Mesodermal cell (in vitro differentiated cells): ENCODE data around the gene PER1.

Experiments
- H3K27ac ChIP-seq: 2 replicates; pipeline ENCODE4 v1.7.0; 2013; ENCODE audit warnings: mild to moderate bottlenecking, low read depth, low read length, moderate library complexity; ENCODE audit not compliant: severe bottlenecking
- H3K36me3 ChIP-seq: 2 replicates; pipeline ENCODE4 v1.7.1; 2013; ENCODE audit warnings: mild to moderate bottlenecking, low read length, moderate library complexity; ENCODE audit not compliant: control insufficient read depth, insufficient read depth
- H3K4me1 ChIP-seq: one replicate; pipeline ENCODE4 v1.7.1; 2013; ENCODE audit warnings: mild to moderate bottlenecking, low read length; ENCODE audit not compliant: insufficient read depth, control insufficient read depth, poor library complexity, severe bottlenecking
- H3K4me3 ChIP-seq: 2 replicates; pipeline ENCODE4 v1.7.0; 2013; ENCODE audit warnings: low read length, control low read depth, mild to moderate bottlenecking; ENCODE audit not compliant: insufficient read depth, poor library complexity, severe bottlenecking; ENCODE audit errors: extremely low read depth
- H3K9me3 ChIP-seq: 2 replicates; pipeline ENCODE4 v1.7.1; 2013; ENCODE audit warnings: mild to moderate bottlenecking, low read length, moderate library complexity; ENCODE audit not compliant: control insufficient read depth
- WGBS, 2 experiments: methylation state at CpG; one replicate each; pipeline ENCODE4 v1.1.5; 2013; ENCODE audit warnings: missing lambda C conversion rate in 2 of 2; ENCODE audit not compliant: insufficient coverage in 2 of 2; 5-methylcytosine and 5-hydroxymethylcytosine counted together

PER1 gene

GRCh38 chr17:8121681-8122421 lies 30.4 kb downstream of the PER1 start:
- H3K9me3 ChIP-seq: no peaks in the 10 kb centered on the region
- peak overlapping the region; percentile 66 for H3K4me3 ChIP-seq
- 0 to 1% methylated on average over 49 to 52 of the region's 76 CpGs for WGBS, 2 experiments
- H3K36me3 ChIP-seq: no peaks in the 10 kb centered on the region
- peaks cover 22% of the 10 kb centered on the region for H3K4me1 ChIP-seq
- no peak overlapping the region for H3K27ac ChIP-seq

GRCh38 chr17:8121407-8121680 lies 30.9 kb downstream of the PER1 start:
- no peak overlapping the region for H3K27ac ChIP-seq
- WGBS, 2 experiments: 2% methylated on average over 11 of the region's 25 CpGs; no CpG with 5 or more reads in 1 of the 2 experiments
- peak overlapping the region; percentile 66 for H3K4me3 ChIP-seq
- peaks cover 22% of the 10 kb centered on the region for H3K4me1 ChIP-seq
- H3K36me3 ChIP-seq: no peaks in the 10 kb centered on the region
- H3K9me3 ChIP-seq: no peaks in the 10 kb centered on the region

- H3K27ac ChIP-seq: no peak overlapping the region
- peak overlapping the region; percentile 66 for H3K4me3 ChIP-seq
- 0% methylated on average over 27 of the region's 40 CpGs for whole genome bisulfite sequencing, 2 experiments
- H3K36me3 ChIP-seq: no peaks in the 10 kb centered on the region
- H3K9me3 ChIP-seq: no peaks in the 10 kb centered on the region
- peaks cover 22% of the 10 kb centered on the region for H3K4me1 ChIP-seq
Measured at GRCh38 chr17:8120520-8121406, 31.4 kb downstream of the PER1 start.

- Histone ChIP-seq H3K4me3 (peak overlapping the region; percentile 66), H3K4me1 (peaks cover 20% of the 10 kb centered on the region), H3K27ac (no peak overlapping the region), H3K36me3 (no peaks in the 10 kb centered on the region), H3K9me3 (no peaks in the 10 kb centered on the region)
- 1% methylated on average over 14 to 17 of the region's 28 CpGs for WGBS, 2 experiments
Measured at GRCh38 chr17:8119581-8120519, 32.4 kb downstream of the PER1 start.

- WGBS, 2 experiments: 0% methylated on average over 27 to 30 of the region's 38 CpGs
- Histone ChIP-seq H3K36me3 (no peaks in the 10 kb centered on the region), H3K4me3 (peak overlapping the region; percentile 51), H3K9me3 (no peaks in the 10 kb centered on the region), H3K27ac (peak overlapping the region; percentile 23), H3K4me1 (peaks cover 11% of the 10 kb centered on the region)
Measured at GRCh38 chr17:8118769-8119580, 33.2 kb downstream of the PER1 start.

GRCh38 chr17:8117980-8118768 lies 34.0 kb downstream of the PER1 start, which contains the start of gene ALOXE3:
TSS of gene ALOXE3 (minus strand) at chr17:8118514. CDS start at chr17:8117990, 524 bp downstream.
- Histone ChIP-seq H3K9me3 (no peaks in the 10 kb centered on the region), H3K4me1 (peaks cover 3% of the 10 kb centered on the region), H3K36me3 (no peaks in the 10 kb centered on the region), H3K27ac (peak within 1 kb of the TSS; percentile 23), H3K4me3 (peak within 1 kb of the TSS; percentile 51)
- 1 to 3% methylated on average over 28 to 30 of the region's 33 CpGs for WGBS, 2 experiments

GRCh38 chr17:8117367-8117979 lies 34.7 kb downstream of the PER1 start:
- WGBS, 2 experiments: 5 to 7% methylated on average over 14 to 15 of the region's 18 CpGs
- Histone ChIP-seq H3K4me3 (peak overlapping the region; percentile 51), H3K4me1 (peaks cover 3% of the 10 kb centered on the region), H3K9me3 (no peaks in the 10 kb centered on the region), H3K36me3 (no peaks in the 10 kb centered on the region), H3K27ac (no peak overlapping the region)

- 69 to 79% methylated on average over 17 to 18 of the region's 18 CpGs for WGBS, 2 experiments
- no peaks in the 10 kb centered on the region for H3K36me3 ChIP-seq
- no peak overlapping the region for H3K4me3 ChIP-seq
- H3K4me1 ChIP-seq: peaks cover 3% of the 10 kb centered on the region
- no peaks in the 10 kb centered on the region for H3K9me3 ChIP-seq
- no peak overlapping the region for H3K27ac ChIP-seq
Measured at GRCh38 chr17:8116776-8117175, 35.4 kb downstream of the PER1 start.

GRCh38 chr17:8110907-8111306 lies 41.3 kb downstream of the PER1 start:
- H3K36me3 ChIP-seq: no peaks in the 10 kb centered on the region
- no peak overlapping the region for H3K4me3 ChIP-seq
- H3K27ac ChIP-seq: no peak overlapping the region
- peaks cover 5% of the 10 kb centered on the region for H3K4me1 ChIP-seq
- WGBS, 2 experiments: 89 to 91% methylated on average over 6 of the region's 6 CpGs
- no peaks in the 10 kb centered on the region for H3K9me3 ChIP-seq
